CD4-positive, alpha-beta T cell treated with Interleukin-21 for 1 hour (primary cell): ENCODE measurements around the gene ABCA13.

Source experiments
- DNase-seq: peaks from one replicate; pipeline ENCODE4 v3.0.0-alpha.2; 2020

Gene ABCA13

DNA sequence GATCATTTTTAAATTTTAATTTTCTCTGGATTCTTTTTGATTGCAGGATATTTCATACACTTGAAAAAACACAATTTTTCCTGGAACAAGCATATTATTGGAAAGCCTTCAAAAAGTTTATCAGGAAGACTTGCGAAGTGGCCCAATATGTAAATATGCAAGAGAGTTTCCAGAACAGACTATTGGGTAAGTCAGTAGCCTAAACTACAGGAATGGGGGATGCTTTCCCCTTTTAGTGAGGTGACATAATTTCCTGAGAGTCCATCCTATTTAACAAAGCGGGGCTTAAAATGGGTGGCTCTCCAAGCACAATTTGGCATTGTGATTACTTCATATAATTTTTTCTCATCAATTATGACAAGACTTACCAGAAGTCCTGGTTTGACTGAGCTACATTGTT, 77.9 kb downstream of the ABCA13 start:
- no peak for DNase-seq

DNA sequence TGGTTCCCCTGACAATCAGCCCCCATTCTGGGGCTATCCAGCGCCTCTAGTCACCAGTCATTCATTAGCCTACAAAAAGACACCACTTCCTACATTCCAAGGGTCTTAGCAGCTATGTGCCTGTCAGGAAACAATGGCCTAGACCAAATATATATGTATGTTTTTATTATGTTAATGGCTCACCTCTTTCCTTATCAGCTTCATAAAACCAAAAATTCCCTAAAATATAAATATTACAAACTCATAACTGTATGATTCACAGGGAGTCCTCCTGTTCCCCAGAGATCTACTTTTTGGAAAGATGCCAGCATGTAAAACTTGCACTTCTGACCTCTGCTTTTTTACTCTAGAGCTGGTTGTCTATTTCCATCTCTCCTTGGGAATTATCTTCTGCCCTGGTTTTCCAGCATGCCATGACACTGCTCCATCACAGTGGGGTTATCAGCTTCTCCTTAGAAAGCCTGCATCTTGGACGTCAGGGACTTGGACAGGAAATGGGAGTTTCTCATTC, 79.2 kb downstream of the ABCA13 start:
- DNase-seq = no peak

GRCh38 chr7:48251766-48252165, 80.5 kb downstream of the ABCA13 start:
- DNase-seq = no peak

DNA sequence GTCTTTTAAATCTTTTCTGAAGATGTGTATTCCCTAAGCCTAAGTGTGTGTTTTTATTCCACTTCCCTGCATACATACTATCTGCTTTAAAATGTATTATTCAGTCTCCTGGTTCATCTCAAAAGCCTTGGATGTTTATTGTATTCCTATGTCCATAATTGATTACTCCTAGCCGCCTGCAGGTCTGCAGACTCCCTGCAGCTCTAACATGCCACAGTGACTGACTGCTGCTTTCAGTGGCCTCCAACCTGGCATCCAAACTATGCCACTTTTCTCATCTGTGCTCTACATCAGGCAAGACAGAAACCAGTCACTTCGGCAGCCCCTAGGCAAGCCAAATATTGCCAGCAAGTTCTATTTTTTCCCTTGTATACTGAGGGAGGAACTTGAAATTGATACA, 81.7 kb downstream of the ABCA13 start:
- no peak for DNase-seq

DNA sequence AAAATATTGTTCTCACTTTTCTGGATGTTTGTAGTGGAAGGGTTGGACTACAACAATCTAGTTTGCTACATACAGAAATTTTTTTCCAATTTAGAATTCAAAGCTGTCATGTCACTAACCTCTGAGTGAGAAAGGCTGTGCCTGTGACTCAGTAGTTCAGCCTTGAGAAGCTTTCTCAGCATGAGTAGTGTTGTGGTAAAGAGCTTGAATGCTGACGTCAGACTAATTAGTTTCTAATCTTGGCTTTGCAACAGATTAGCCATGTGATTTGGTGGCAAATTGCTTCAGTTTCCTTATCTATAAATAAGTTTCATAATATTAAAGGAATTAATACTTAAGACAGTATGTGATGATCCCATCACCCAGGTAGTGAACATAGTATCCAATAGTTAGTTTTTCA, 83.8 kb downstream of the ABCA13 start:
- no peak for DNase-seq

DNA sequence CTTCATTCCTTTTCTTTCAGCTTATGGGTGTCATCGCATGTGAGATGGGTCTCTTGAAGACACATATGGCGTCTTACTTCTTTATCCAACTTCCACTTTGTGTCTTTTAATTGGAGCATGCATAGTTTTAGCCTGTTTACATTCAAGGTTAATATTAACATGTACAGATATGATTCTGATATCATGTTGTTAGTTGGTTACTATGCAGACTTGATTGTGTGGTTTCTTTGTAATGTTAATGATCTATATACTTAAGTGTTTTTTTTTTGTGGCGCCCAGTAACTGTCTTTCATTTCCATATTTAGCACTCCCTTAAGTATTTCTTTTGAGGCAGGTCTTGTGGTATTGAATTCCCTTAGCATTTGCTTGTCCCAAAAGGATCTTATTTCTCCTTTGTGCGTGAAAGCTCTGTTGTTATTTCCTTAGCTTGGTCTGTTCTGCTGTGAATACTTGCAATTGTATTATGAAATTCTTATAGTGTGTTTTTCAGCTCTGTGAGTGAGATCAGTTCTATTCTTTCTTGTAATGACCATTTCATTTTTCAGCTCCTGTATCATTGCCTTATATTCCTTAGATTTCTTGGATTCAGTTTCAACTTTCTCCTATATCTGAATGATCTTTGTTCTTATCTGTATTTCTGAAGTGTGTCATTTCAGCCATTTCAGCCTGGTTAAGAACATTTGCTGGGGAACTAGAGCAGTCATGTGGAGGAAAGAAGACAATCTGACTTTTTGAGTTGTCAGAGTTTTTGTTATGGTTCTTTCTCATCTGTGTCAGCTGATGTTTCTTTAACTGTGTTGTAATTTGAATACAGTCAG, 88.4 kb downstream of the ABCA13 start:
- no peak for DNase-seq

GRCh38 chr7:48261696-48262095, 90.4 kb downstream of the ABCA13 start:
- no peak for DNase-seq

GRCh38 chr7:48262606-48263310, 91.5 kb downstream of the ABCA13 start:
- DNase-seq = no peak

GRCh38 chr7:48263311-48263650, 92.0 kb downstream of the ABCA13 start:
- no peak for DNase-seq

- no peak for DNase-seq
Observed at GRCh38 chr7:48269066-48269465, 97.8 kb downstream of the ABCA13 start.

DNA sequence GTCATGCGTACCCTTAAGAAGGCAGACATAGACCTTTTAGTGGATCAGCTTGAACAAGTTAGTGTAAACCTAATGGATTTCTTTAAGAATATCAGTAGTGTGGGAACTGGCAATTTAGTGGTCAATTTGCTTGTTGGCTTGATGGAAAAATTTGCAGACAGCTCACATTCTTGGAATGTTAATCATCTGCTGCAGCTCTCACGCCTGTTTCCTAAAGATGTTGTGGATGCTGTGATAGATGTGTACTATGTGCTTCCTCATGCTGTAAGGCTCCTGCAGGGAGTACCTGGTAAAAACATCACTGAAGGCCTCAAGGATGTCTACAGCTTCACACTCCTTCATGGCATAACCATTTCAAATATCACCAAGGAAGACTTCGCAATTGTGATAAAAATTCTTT, 103.4 kb downstream of the ABCA13 start:
- no peak for DNase-seq

DNA sequence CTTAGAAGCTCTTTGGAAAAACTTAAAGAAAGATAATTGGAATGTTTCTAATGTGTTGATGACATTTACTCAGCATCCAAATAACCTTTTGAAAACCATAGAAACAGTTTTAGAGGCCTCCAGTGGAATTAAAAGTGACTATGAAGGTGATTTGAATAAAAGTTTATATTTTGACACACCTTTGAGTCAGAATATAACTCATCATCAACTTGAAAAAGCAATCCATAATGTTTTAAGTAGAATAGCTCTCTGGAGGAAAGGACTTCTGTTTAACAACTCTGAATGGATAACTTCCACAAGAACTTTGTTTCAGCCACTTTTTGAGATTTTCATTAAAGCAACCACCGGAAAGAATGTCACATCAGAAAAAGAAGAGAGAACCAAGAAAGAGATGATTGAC, 108.2 kb downstream of the ABCA13 start:
- no peak for DNase-seq

DNA sequence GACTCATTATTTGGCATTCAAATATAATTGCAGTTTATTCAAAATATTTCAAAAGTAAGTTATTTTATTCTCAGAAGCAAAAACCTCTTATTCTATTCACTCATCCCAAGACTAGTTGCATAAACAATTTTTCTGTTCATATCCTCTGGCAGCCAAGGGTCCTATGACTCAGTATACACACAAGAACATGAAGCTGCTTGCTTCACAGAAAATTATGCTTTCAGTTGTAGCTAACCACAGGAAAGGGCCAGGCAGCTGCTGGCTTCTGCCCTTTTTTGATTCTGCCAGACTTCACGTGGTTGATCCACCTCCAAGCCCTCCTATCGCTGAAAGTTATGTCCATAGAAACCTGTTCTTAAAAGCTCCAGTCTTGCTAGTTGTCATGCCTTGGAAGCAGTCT, 108.8 kb downstream of the ABCA13 start:
- no peak for DNase-seq

GRCh38 chr7:48285373-48285772, 114.1 kb downstream of the ABCA13 start:
- no peak for DNase-seq

DNA sequence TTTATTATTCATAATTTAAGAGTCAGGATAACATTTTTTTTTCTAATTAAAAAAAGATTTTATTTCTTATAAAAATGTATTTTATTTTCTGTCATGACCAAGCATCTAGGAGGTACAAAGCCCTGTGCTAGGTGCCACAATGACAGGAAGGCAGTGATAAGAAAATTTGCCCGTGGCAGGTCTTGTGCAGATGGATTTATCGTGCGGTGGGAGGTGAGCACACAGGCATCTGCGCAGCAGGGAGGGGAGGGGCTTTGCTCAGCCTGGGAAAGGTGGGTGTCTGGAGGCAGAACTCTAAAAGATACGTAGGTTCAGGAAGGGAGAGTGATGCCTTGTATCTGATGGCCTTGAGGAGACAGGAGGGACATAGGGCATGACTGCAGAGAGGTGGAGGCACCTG, 115.6 kb downstream of the ABCA13 start:
- DNase-seq = no peak

DNA sequence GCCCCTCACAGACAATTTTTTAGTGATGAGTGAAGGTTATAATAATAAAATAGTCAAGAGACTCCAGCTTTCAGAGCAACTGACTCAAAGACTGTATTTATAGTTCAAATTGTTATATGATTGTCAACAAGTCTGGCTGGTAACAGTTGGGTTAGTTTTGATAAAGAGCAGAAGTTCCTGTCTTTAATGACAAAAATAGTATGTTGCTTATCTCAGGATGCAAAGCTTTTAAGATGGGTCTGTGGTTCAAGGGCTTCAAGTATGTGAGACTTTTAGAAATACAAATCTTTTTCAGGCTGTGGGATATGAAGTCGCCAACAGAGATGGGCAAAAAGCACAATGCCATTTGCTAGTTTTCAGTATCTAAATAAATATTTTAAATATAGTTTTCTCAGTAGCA, 118.4 kb downstream of the ABCA13 start:
- no peak for DNase-seq

GRCh38 chr7:48292949-48293348, 121.7 kb downstream of the ABCA13 start:
- DNase-seq = no peak

DNA sequence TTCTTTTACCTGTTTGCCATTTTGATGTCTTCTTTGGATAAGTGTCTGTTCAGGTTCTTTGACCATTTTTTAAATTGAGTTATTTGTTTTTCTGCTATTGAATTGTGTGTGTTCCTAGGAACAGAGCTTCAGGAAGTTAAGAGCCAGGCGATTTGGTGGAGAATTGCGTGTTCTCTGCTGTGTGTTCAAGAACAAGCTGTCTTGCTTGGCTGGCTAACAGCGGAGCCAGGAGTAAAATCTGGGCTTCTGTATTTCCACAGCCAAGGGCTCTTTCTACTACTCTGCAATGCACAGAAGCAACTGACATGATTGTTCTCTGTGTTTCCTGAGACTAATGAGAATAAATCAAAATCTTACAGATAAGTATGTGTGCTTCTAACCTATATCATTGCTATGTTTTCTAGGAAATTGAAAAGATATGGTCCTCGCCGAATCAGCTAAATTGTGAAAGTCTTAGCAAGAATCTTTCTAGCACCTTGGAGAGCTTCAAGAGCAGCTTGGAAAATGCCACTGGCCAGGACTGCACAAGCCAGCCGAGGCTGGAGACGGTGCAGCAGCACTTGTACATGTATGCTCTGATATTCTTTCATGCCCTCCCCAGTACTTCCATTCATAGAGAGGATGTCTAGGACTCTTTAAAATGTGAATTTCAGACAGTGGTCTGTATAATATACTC, 124.2 kb downstream of the ABCA13 start:
- no peak for DNase-seq

DNA sequence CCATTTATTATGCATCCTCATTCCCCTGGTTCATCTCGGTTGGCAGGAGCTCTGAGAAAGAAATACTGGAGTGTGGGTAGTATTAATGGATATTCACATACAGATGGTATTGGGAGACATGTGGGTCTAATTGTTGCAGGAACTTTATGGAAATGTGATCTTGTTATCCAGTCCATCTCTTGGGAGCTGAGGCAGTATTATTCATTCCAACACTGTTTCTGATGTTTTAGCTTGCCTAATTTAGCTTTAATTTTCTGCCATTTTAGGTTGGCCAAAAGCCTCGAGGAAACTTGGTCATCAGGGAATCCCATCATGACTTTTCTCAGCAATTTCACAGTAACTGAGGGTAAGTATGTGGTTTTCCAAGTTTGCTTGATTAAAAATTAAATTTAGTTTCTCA, 125.7 kb downstream of the ABCA13 start:
- DNase-seq = no peak

DNA sequence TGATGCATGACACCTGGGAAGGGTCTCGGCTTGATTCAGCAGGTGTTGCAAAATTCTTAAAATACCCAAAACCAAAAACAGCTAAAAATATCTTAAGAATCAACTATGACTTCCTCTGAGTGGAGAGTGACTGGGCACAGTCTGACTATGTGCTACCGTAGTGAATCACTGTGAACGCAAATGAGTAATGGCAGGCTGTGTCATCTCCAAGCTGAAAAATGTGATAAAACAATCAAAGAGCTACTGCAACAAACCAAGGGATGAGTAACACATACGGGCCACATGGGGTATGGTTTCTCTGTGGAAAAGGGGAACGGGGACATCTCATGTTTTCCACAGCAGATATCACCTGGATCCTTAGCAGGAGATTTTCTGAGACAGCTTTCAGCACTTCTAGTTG, 127.5 kb downstream of the ABCA13 start:
- no peak for DNase-seq

DNA sequence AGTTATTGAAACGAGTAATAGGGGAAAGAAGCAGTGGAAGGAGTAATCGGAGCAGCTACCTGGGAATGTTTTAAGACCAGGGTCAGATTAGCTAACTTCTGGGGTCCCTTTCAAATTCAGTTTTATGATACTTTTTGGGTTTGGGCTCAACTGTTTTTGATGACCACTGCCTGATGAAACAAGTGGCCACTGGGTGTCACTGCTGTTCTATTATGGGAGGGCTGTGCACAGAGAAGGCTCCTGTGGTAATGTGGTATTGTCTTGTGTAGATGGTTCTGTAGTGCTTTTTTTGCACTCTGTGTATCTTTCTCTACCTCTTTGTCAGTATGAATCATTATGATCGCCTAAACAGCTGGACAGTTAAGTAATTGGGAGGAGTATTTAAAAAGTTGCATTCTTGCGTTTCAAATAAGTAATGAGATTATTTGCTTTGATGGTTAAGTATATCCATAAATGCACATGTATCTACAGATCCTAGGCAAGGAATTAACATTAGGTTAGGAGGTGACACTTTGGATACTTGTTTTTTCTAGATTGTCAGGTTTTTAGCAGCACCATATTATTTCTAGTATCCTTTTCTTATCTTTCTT, 128.4 kb downstream of the ABCA13 start:
- peak; percentile 3 for DNase-seq

GRCh38 chr7:48300301-48300700, 129.0 kb downstream of the ABCA13 start:
- DNase-seq = no peak

DNA sequence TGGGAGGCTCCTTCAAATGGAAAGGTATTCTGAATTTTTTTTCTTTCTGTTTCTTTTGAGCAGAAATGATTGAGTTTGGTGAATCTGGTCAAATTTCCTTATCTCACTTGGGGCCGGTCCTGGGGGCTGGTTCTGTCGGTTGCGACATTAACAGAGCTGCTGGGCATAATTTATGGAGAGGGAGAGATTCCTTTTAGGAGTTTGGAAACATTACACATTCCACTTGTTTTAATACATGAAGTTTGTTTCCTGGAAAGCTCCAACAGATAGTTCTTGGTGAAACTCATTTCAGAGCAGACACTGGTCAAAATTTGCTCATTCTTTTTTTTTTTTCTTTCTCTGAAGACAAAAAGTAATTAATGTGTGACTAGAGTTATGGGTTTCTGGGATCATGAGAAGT, 129.9 kb downstream of the ABCA13 start:
- DNase-seq = no peak

- no peak for DNase-seq
Observed at GRCh38 chr7:48304641-48305040, 133.4 kb downstream of the ABCA13 start.
